H1 (cell line): ENCODE data around the gene FRMD4A. TPM values are rescaled to one million over a fixed set of nuclear protein-coding genes. Genes with fewer than 3 reads are reported as not detected.

ENCODE experiments used
- CBX5 ChIP-seq: fragments of 300-800, 300-1000 bp; sonication (generic); IDR thresholded peaks from 2 replicates; pipeline ENCODE4 v1.7.1; 2016; ENCODE audit warnings: antibody characterized with exemption, low read length, low read depth
- polyA plus RNA-seq, 7 experiments: library from polyadenylated mRNA; depleted of rRNA in 3 of 7; stranded (reverse) in 5 of 7; unstranded in 2 of 7; fragments of >200 nt in 5 of 7; fragments of 200-250 nt in 2 of 7; gene quantifications; 1 replicate in 5 of 7; 2 replicates in 1 of 7; 4 replicates in 1 of 7; pipeline versions ENCODE4 v1.2.1 to v1.2.3, GENCODE V29; 2011 to 2013; ENCODE audit warnings: missing spikeins in 2 of 7, mixed read lengths in 2 of 7
- total RNA-seq: library from RNA; stranded (reverse); fragmentation: NEBNext Ultra II Directional; extraction: Animal tissue kit (Norgen Biotek cat#: 25700); gene quantifications from 2 replicates; pipeline ENCODE4 v1.2.1, GENCODE V29; 2021
- TF ChIP-seq, protein P1 (sequence below): fragments of 300-600 bp; sonication (generic); IDR thresholded peaks from 2 replicates; pipeline ENCODE4 v1.7.1; 2012; ENCODE audit warnings: low read length, moderate library complexity, mild to moderate bottlenecking, inconsistent platforms; ENCODE audit not compliant: insufficient replicate concordance

Gene FRMD4A
- total and polyA plus RNA-seq, 2 of the 8 experiments (the other 6 are each of a cell fraction or from before 2014, with no cell fraction given): 38.6 to 39.6 TPM

DNA sequence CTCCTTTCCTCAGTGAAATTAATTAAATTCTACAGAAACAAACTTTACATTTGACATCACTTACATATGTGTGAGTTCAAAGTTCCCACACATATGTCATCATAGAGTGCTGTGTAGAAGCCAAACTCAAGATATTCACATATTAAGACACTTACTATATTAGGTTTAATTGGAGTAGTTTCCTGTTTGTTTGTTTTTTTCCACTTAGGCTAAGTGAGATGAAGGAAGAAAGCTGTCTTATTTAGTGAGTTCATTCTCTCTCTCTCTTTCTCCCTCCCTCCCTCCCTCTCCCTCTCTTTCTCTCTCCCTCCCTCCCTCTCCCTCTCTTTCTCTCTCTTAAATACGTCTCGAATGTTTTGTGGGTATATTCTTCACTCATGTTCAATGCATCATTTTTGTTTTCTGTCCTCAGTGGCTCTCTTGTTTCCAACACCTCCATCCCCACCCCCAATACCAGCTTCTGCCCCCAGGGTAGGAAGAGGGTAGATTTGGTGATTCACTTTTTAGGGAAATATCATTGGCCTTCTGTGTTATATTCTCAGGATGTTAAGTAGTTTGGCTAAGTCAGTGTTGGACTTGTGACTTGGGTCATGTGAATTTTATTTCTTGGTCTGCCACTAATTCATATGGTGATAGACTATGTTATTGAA, 262.0 kb downstream of the FRMD4A start (continued):
- TF ChIP-seq, protein P1, sequence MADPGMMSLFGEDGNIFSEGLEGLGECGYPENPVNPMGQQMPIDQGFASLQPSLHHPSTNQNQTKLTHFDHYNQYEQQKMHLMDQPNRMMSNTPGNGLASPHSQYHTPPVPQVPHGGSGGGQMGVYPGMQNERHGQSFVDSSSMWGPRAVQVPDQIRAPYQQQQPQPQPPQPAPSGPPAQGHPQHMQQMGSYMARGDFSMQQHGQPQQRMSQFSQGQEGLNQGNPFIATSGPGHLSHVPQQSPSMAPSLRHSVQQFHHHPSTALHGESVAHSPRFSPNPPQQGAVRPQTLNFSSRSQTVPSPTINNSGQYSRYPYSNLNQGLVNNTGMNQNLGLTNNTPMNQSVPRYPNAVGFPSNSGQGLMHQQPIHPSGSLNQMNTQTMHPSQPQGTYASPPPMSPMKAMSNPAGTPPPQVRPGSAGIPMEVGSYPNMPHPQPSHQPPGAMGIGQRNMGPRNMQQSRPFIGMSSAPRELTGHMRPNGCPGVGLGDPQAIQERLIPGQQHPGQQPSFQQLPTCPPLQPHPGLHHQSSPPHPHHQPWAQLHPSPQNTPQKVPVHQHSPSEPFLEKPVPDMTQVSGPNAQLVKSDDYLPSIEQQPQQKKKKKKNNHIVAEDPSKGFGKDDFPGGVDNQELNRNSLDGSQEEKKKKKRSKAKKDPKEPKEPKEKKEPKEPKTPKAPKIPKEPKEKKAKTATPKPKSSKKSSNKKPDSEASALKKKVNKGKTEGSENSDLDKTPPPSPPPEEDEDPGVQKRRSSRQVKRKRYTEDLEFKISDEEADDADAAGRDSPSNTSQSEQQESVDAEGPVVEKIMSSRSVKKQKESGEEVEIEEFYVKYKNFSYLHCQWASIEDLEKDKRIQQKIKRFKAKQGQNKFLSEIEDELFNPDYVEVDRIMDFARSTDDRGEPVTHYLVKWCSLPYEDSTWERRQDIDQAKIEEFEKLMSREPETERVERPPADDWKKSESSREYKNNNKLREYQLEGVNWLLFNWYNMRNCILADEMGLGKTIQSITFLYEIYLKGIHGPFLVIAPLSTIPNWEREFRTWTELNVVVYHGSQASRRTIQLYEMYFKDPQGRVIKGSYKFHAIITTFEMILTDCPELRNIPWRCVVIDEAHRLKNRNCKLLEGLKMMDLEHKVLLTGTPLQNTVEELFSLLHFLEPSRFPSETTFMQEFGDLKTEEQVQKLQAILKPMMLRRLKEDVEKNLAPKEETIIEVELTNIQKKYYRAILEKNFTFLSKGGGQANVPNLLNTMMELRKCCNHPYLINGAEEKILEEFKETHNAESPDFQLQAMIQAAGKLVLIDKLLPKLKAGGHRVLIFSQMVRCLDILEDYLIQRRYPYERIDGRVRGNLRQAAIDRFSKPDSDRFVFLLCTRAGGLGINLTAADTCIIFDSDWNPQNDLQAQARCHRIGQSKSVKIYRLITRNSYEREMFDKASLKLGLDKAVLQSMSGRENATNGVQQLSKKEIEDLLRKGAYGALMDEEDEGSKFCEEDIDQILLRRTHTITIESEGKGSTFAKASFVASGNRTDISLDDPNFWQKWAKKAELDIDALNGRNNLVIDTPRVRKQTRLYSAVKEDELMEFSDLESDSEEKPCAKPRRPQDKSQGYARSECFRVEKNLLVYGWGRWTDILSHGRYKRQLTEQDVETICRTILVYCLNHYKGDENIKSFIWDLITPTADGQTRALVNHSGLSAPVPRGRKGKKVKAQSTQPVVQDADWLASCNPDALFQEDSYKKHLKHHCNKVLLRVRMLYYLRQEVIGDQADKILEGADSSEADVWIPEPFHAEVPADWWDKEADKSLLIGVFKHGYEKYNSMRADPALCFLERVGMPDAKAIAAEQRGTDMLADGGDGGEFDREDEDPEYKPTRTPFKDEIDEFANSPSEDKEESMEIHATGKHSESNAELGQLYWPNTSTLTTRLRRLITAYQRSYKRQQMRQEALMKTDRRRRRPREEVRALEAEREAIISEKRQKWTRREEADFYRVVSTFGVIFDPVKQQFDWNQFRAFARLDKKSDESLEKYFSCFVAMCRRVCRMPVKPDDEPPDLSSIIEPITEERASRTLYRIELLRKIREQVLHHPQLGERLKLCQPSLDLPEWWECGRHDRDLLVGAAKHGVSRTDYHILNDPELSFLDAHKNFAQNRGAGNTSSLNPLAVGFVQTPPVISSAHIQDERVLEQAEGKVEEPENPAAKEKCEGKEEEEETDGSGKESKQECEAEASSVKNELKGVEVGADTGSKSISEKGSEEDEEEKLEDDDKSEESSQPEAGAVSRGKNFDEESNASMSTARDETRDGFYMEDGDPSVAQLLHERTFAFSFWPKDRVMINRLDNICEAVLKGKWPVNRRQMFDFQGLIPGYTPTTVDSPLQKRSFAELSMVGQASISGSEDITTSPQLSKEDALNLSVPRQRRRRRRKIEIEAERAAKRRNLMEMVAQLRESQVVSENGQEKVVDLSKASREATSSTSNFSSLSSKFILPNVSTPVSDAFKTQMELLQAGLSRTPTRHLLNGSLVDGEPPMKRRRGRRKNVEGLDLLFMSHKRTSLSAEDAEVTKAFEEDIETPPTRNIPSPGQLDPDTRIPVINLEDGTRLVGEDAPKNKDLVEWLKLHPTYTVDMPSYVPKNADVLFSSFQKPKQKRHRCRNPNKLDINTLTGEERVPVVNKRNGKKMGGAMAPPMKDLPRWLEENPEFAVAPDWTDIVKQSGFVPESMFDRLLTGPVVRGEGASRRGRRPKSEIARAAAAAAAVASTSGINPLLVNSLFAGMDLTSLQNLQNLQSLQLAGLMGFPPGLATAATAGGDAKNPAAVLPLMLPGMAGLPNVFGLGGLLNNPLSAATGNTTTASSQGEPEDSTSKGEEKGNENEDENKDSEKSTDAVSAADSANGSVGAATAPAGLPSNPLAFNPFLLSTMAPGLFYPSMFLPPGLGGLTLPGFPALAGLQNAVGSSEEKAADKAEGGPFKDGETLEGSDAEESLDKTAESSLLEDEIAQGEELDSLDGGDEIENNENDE: no peak
- TF ChIP-seq CBX5: no peak
